ENCODE measurements around the gene ECD.

ECD gene

DNA sequence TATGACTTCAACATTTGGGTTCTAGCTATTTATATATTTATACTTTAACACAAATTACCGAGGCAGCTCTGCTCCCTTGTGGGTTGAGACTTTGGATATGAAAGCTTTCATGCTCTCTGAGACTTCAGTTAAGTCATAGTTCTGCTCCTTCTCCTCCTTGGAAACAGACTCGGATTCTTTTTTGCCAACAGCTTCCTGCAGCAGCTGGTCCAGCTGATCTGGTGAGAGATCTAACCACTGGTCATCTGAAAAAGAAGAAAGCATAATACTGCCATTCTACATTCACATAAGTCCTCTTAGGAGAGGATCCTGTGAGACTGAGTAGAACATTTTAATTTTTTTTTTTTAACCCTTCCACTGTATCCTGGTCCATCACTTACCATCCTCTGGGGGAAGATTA is 28.6 kb downstream of the ECD start:
- DNase-seq (ENCODE audit: low read depth in 2 of 2), result no peak
- no peak overlapping the region for H3K4me3 ChIP-seq (replicated peaks in 1 of 2; ENCODE audit: low read depth in 2 of 2, low read length in 2 of 2)
- TF ChIP-seq, protein P1, sequence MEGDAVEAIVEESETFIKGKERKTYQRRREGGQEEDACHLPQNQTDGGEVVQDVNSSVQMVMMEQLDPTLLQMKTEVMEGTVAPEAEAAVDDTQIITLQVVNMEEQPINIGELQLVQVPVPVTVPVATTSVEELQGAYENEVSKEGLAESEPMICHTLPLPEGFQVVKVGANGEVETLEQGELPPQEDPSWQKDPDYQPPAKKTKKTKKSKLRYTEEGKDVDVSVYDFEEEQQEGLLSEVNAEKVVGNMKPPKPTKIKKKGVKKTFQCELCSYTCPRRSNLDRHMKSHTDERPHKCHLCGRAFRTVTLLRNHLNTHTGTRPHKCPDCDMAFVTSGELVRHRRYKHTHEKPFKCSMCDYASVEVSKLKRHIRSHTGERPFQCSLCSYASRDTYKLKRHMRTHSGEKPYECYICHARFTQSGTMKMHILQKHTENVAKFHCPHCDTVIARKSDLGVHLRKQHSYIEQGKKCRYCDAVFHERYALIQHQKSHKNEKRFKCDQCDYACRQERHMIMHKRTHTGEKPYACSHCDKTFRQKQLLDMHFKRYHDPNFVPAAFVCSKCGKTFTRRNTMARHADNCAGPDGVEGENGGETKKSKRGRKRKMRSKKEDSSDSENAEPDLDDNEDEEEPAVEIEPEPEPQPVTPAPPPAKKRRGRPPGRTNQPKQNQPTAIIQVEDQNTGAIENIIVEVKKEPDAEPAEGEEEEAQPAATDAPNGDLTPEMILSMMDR (IDR thresholded peaks at IDR 0.05; ENCODE audit: low read depth, low read length), result no peak

DNA sequence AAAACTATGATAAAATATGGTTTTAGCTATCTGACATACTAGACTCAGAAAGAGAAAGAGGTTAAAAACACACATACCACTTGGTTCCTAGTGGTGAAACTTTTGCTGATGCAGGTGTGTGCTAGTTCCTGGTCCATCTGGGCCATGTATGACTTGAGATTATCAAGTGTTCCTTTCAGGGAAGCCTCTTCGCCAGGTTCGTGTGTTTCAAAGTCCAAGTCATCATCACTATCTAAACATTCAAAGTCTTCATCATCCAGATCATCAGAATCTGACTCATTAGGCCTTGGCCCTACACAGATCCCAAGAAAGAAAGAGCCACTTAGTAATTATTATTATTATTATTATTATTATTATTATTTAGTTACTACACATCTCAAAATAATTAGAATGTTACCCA is 31.2 kb downstream of the ECD start:
- H3K4me3 ChIP-seq (replicated peaks in 1 of 2; ENCODE audit: low read depth in 2 of 2, low read length in 2 of 2), result no peak overlapping the region
- TF ChIP-seq, protein P1 (IDR thresholded peaks at IDR 0.05; ENCODE audit: low read depth, low read length), result no peak
- peak in 1 of 2 donors; percentile 33 for DNase-seq (ENCODE audit: low read depth in 2 of 2)

- no peak overlapping the region for H3K4me3 ChIP-seq (replicated peaks in 1 of 2; ENCODE audit: low read depth in 2 of 2, low read length in 2 of 2)
- TF ChIP-seq, protein P1 (IDR thresholded peaks at IDR 0.05; ENCODE audit: low read depth, low read length), result no peak
- no peak for DNase-seq (ENCODE audit: low read depth in 2 of 2)
Observed at GRCh38 chr10:73134727-73135126, 33.1 kb downstream of the ECD start.

DNA sequence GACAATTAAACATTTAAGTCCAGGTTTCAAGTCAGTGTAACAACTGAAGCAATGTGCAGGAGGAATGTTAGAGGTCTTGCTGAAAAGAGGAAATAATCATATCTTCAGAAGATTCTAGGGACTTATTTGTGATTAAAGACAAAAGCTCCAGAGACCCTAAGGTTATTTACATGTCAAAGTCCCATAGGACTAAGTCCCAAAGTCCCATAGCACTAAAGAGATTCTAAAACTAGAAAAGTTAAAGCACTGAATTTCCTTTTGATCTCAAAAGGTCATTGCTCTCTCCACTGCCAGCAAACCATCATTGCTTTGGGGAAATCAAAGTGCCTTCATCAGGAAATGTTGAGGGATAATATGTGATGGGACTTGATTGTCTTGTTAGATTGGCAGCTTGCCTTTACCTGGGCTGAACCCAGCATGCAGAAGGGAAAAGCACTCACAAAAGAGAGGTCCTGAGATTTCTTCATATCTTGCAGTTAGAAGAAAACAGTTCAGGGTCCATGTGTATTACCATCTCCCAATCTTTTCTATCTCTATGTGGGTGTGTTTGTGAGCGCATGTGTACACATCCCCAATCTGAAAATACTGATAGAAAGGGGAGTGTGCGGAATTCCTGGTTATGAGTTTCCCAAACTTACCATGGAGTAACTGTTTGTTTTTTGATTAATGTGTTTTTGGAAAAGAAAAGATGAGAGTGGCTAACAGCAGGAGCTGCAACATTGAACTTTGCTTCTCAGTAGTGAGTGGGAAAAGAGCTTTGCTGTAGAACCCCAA is 35.7 kb downstream of the ECD start:
- no peak for DNase-seq (ENCODE audit: low read depth in 2 of 2)
- TF ChIP-seq, protein P1 (IDR thresholded peaks at IDR 0.05; ENCODE audit: low read depth, low read length), result no peak
- no peak overlapping the region for H3K4me3 ChIP-seq (replicated peaks in 1 of 2; ENCODE audit: low read depth in 2 of 2, low read length in 2 of 2)

DNA sequence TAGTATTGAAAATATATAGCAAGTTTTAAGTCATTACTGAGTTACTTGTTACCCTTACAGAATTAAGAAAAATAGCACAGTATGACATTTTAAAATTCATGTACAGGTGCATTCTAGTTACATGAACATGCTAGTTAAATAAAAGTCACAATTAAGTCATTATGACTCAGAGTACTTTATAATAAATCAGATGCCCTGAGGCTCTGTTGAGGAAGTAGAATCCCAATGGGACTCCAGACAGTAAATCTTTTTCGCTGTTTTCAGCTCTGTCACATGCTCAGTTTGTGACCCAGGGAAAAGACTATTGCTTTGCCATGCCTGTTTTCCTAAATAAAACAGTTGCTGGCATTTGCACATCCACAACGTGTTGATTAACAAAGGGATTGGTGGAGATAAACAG is 36.5 kb downstream of the ECD start:
- TF ChIP-seq, protein P1 (IDR thresholded peaks at IDR 0.05; ENCODE audit: low read depth, low read length), result no peak
- DNase-seq (ENCODE audit: low read depth in 2 of 2), result no peak
- no peak overlapping the region for H3K4me3 ChIP-seq (replicated peaks in 1 of 2; ENCODE audit: low read depth in 2 of 2, low read length in 2 of 2)

DNA sequence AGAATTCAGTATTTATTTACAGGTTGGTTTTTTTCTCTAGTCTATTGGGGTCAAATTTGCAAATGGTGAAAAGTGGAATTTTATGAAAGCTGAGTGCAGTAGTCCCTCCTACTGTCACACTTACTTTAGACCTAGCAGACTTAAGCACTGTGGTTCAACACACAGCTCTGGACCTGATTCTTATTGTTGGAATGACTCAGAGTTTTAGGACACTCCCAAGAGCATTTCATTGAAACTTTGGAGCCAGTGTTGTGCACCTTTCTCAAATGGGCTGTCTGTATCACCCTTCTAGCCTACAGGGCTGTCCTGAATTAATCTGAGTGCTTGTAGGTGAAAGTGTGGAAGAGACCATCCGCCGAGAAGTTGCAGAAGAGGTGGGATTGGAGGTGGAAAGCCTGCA is 41.5 kb downstream of the ECD start:
- DNase-seq (ENCODE audit: low read depth in 2 of 2), result peak in 1 of 2 donors; percentile 22
- TF ChIP-seq, protein P1 (IDR thresholded peaks at IDR 0.05; ENCODE audit: low read depth, low read length), result no peak
- no peak overlapping the region for H3K4me3 ChIP-seq (replicated peaks in 1 of 2; ENCODE audit: low read depth in 2 of 2, low read length in 2 of 2)

DNA sequence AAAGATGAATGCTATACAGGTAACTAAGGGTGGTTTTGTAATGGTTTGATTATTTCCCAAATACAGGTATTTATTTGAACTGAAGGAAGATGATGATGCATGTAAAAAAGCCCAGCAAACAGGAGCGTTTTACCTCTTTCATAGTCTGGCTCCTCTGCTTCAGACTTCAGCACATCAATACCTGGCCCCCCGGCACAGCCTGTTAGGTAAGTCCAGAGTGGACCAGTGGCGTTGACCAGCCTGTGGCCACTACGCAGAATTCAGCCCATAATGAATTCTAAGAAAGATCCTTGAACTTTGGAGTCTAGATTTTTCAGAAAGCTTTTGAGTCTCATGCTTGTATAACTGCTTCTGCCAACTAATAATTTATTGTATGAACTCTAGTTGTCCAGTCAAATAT is 47.9 kb downstream of the ECD start:
- no peak for DNase-seq (ENCODE audit: low read depth in 2 of 2)
- H3K4me3 ChIP-seq (replicated peaks in 1 of 2; ENCODE audit: low read depth in 2 of 2, low read length in 2 of 2), result no peak overlapping the region
- TF ChIP-seq, protein P1 (IDR thresholded peaks at IDR 0.05; ENCODE audit: low read depth, low read length), result no peak

Data from cardiac fibroblast (primary cell).